WTC11 (cell line): ENCODE data around the gene RAP2C.

ENCODE experiments used
- FOXJ3 ChIP-seq: sonication (generic); formaldehyde crosslinking; IDR thresholded peaks from 2 replicates; pipeline ENCODE4 v1.9.0; 2021; ENCODE audit warnings: missing genetic modification reagents, mild to moderate bottlenecking, borderline replicate concordance
- SMAD3 ChIP-seq: sonication (generic); formaldehyde crosslinking; IDR thresholded peaks from 2 replicates; pipeline ENCODE4 v1.8.0; 2022; ENCODE audit warnings: missing genetic modification reagents, mild to moderate bottlenecking, borderline replicate concordance
- TF ChIP-seq, protein P1 (sequence below): fragments of 200-600 bp; IDR thresholded peaks from 2 replicates; pipeline ENCODE4 v1.8.0; 2022; ENCODE audit warnings: antibody characterized with exemption
- TF ChIP-seq, protein P2 (sequence below): sonication (generic); formaldehyde crosslinking; IDR thresholded peaks from 2 replicates; pipeline ENCODE4 v1.8.0; 2022; ENCODE audit warnings: mild to moderate bottlenecking, missing genetic modification reagents

DNA sequence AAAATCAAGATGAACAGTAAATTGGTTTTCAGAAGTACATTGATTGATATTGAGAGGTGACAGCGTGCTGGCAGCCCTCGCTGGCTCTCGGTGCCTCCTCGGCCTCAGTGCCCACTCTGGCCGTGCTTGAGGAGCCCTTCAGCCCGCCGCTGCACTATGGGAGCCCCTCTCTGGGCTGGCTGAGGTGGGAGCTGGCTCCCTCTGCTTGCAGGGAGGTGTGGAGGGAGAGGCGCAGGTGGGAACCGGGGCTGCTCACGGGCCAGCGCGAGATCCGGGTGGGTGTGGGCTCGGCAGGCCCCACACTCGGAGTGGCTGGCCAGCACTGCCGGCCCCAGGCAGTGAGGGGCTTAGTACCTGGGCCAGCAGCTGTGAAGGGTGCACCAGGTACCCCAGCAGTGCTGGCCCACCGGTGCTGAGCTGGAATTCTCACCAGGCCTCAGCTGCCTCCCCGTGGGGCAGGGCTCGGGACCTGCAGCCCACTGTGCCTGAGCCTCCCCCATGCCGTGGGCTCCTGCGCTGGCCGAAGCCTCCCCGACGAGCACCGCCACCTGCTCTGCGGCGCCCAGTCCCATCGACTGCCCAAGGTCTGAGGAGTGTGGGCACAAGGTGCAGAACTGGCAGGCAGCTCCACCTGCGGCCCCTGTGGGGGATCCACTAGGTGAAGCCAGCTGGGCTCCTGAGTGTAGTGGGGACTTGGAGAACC, 25.2 kb downstream of the RAP2C start:
- TF ChIP-seq SMAD3, result no peak
- no peak for TF ChIP-seq FOXJ3 (CRISPR knock-in tag)
- TF ChIP-seq, protein P1, sequence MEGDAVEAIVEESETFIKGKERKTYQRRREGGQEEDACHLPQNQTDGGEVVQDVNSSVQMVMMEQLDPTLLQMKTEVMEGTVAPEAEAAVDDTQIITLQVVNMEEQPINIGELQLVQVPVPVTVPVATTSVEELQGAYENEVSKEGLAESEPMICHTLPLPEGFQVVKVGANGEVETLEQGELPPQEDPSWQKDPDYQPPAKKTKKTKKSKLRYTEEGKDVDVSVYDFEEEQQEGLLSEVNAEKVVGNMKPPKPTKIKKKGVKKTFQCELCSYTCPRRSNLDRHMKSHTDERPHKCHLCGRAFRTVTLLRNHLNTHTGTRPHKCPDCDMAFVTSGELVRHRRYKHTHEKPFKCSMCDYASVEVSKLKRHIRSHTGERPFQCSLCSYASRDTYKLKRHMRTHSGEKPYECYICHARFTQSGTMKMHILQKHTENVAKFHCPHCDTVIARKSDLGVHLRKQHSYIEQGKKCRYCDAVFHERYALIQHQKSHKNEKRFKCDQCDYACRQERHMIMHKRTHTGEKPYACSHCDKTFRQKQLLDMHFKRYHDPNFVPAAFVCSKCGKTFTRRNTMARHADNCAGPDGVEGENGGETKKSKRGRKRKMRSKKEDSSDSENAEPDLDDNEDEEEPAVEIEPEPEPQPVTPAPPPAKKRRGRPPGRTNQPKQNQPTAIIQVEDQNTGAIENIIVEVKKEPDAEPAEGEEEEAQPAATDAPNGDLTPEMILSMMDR, result no peak
- TF ChIP-seq, protein P2, sequence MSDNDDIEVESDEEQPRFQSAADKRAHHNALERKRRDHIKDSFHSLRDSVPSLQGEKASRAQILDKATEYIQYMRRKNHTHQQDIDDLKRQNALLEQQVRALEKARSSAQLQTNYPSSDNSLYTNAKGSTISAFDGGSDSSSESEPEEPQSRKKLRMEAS, result no peak
